ENCODE results near the gene AP2B1.
A peak's percentile ranks its signal among the peaks of the same experiment; 100 is the strongest.
"Not testable (repeated sequence)": the region's sequence is repeated elsewhere in the genome, so short reads cannot be mapped to it uniquely, and the experiment has no call there.

AP2B1 gene

GRCh38 chr17:35700150-35700549, 113.0 kb downstream of the AP2B1 start:
- DNase-seq (ENCODE audit: low read depth) = peak; percentile 66

DNA sequence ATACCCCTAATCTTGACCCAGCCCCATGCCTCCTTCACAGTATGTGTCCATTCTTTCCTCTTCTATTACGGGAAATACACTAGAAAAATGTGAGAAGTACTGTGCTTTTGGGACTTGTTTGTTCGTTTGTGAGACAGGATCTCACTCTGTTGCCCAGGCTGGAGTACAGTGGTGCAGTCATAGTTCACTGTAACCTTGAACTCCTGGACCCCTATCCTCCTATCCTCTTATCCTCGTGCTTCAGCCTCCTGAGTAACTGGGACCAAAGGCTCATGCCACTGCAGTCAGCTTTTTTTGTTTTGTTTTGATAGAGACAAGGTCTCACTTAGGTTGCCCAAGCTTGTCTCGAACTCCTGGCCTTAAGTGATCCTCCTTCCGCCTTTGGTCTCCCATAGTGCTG, 114.4 kb downstream of the AP2B1 start:
- DNase-seq (ENCODE audit: low read depth) = no peak

GRCh38 chr17:35703308-35703707, 116.2 kb downstream of the AP2B1 start:
- not testable (repeated sequence) for DNase-seq (ENCODE audit: low read depth)

- DNase-seq (ENCODE audit: low read depth) = no peak
Measured at GRCh38 chr17:35705230-35705629, 118.1 kb downstream of the AP2B1 start.

- no peak for DNase-seq (ENCODE audit: low read depth)
Measured at GRCh38 chr17:35705705-35706104, 118.6 kb downstream of the AP2B1 start.

GRCh38 chr17:35708149-35708548, 121.0 kb downstream of the AP2B1 start:
- no peak for DNase-seq (ENCODE audit: low read depth)

DNA sequence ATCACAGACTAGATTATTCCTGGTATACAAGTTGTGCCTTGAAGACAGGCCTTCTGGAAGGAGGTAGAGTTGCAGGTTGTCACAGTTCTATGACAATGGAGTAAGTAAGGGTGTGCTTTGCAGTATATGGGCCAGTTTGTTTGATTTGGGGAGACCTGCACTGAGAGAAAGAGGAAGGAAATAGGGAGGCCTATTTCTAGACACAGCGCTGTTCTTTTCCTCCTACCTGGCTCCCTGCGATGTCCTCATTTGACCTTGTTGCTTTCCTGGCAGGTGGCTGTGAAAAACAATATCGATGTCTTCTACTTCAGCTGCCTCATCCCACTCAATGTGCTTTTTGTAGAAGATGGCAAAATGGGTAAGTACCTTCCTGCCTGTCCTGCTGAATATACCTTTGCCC, 121.8 kb downstream of the AP2B1 start:
- no peak for DNase-seq (ENCODE audit: low read depth)

DNA sequence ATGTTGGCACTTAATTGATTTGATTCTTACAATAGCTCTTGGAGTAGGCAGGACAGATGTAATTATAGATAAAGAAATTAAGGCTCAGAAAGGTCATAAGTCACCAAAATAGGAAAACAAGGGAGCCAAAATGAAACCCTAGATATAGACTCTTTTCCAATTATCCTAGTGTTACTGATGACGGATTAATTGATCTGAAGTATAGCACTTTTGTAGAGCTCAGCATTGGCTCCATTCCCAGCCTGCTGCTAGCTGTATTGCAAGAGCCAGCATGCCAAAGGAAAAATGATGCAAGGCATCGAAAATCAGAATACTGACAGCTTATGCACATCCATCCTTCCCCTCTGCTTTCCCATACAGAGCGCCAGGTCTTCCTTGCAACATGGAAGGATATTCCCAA, 122.8 kb downstream of the AP2B1 start:
- peak; percentile 21 for DNase-seq (ENCODE audit: low read depth)

GRCh38 chr17:35710950-35711349, 123.8 kb downstream of the AP2B1 start:
- DNase-seq (ENCODE audit: low read depth) = no peak

GRCh38 chr17:35713069-35713728, 126.1 kb downstream of the AP2B1 start:
- peak; percentile 99 for DNase-seq (ENCODE audit: low read depth)

- DNase-seq (ENCODE audit: low read depth) = no peak
Measured at GRCh38 chr17:35714988-35715387, 127.9 kb downstream of the AP2B1 start.

DNA sequence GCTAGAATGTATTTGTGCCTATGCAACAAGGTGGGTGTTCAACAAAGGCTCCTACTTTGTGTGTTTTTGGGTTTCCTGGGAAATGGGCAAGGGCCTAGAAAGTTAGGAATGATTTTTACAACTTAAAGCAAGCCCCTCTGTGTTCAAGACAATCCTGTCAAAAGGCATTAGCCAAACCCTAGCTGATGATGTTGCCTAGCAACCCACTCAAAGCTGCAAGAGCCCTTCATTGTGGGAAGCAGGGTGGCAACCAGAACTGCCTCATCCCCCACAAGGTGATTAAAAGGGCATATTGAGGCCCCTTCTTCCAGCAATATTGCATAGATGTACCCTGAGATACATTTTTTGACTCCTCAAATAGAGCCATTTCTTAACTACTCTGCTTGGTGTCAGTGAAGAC, 128.3 kb downstream of the AP2B1 start:
- no peak for DNase-seq (ENCODE audit: low read depth)

DNA sequence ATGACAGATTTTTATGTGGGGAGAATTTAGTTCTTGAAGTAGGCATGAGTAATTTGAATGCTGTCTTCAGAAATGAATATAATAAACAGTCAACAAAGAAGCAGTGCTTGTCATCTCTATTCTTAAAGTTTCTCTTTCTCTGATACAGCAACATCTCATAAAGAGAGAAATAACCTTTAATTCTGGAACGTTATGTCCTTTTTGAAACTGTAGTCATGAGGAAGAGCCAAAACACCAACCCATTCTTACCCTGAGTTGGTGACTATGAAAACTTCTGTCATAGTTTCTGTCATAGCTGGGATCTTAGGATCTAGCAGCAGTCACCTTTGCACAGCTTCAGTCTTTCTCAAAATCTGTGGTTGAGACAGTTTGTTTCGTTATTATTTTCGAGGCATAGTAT, 129.1 kb downstream of the AP2B1 start:
- DNase-seq (ENCODE audit: low read depth) = no peak

- DNase-seq (ENCODE audit: low read depth) = peak; percentile 84
Measured at GRCh38 chr17:35716897-35717465, 129.9 kb downstream of the AP2B1 start.

DNA sequence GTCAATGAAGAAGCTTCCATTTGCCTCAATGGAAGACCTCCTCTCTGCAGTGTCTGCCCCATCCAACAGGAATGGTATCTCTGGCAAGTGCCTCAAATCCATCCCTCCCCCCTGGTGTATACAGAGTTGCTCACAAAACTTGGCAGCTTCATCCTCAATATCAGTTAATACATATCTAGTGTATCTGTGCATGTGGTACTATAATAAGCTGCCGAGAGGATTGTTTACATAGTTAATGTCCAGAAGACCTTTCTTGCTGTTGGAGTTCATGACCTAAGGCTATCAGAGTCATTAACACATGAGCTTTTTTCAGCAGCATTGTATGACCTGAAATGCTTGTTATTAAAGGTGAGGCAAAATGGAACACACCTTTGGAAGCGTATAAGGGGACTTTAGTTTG, 130.4 kb downstream of the AP2B1 start:
- peak; percentile 59 for DNase-seq (ENCODE audit: low read depth)

GRCh38 chr17:35723735-35724134, 136.6 kb downstream of the AP2B1 start:
- DNase-seq (ENCODE audit: low read depth) = no peak

DNA sequence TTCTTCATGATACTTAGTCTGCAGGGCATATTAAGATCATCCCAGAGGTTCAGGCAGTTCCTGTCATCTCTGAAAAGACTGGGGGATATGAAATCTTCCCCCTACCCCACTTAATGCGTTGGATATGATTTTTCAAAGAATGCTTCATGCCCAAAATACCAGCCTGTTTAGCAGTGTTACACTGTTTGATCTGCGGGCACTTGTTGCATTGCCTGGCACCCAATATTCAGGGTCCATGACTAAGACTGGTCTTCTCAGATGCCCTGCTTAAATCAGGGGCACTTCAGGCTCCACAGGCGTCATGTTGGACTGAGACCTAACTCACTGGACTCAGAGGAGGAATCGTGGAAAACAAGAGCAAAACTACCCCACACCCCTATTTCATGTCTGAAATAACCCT, 137.9 kb downstream of the AP2B1 start:
- no peak for DNase-seq (ENCODE audit: low read depth)

- DNase-seq (ENCODE audit: low read depth) = no peak
Measured at GRCh38 chr17:35725802-35726126, 138.6 kb downstream of the AP2B1 start.

DNA sequence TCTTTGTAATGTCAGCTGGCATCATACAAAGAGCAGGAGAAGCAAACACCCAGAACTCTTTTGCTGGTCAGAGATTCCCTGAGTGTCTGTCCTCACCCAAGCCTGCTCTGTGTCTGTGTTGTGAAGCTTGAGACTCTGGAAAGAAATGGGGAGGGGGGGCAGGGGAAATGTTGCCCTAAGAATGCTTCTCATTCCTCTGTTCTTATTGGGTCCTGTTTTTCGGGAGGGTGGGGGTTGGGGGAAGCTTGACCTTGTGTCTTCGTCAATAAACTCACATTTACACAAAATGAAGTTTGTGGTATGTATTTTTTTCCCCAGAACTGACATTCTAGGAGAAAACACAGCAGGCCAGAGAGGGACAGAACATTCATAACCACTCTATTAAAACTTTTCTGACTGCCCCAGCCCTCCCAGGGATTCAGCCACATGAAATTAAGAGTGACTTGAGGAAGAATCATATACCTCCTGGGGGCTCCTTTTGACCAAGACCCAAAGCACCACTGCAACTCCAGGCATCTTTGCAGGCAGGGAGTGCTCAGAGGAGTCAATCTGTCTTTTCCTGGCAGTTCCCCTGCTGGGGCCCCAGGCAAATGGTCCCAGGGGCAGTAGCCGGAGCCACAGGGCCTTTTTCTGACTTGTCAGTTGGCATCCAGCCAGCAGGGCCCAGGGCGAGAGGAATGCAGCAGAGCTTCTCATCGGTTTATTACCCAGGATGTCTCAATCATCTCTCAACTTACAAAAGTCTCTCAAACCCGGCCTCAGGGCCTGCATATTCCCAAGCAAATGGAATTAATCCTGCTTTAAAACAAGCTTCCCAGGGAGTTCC, 139.2 kb downstream of the AP2B1 start:
- DNase-seq (ENCODE audit: low read depth) = peak; percentile 93

GRCh38 chr17:35726953-35727460, 139.9 kb downstream of the AP2B1 start:
- no peak for DNase-seq (ENCODE audit: low read depth)

- DNase-seq (ENCODE audit: low read depth) = no peak
Measured at GRCh38 chr17:35727635-35728034, 140.5 kb downstream of the AP2B1 start.

DNA sequence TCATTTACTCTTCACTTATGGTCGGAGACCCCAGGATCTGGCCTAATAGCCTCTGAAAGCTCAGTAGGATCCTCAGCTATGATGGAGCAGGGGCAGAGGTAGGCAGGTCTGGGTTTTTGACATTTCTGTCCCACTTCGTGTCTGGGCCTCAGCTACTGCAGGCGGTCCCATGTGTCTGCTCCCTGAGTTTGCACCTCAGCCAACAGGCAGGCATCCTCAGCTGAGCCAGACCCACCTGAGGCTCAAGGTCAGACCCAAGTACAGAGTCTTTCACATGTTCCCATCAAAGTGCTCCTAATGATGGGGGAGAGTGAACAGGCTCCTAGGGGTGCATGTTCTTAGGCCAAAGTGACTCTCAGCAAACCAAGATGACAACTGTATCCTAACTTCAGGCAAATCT, 141.4 kb downstream of the AP2B1 start:
- DNase-seq (ENCODE audit: low read depth) = no peak

DNA sequence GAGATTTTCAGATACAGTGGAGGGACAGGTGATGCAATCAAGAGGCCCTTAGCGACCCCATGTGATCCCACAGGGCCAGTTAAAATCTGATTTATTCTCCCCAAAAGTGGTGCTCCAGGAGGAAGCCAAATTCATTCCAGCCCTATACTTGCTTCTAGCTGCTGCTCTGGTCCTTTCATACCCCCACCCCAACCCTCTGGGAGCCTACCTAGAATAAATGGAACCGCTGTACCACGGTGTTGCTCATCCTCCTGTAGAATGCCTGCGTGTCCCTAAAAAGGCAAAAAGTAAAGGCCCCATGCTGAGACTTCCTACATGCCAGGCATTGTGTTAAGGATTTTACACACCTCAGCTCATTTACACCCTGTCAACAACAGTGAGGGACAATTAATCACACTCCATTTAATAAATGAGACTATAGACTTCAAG, 142.3 kb downstream of the AP2B1 start:
- DNase-seq (ENCODE audit: low read depth) = no peak
